Activated naive CD8-positive, alpha-beta T cell (primary cell): Measurements from ENCODE around the gene COL4A2.

Experiments
- H3K27ac Mint-ChIP-seq: one replicate; pipeline ENCODE4 v1.8.0; 2021; ENCODE audit warnings: mixed read lengths
- H3K27me3 Mint-ChIP-seq: one replicate; pipeline ENCODE4 v1.8.0; 2021; ENCODE audit warnings: mixed read lengths
- H3K36me3 Mint-ChIP-seq: one replicate; pipeline ENCODE4 v1.8.0; 2021; ENCODE audit warnings: mixed read lengths
- H3K4me1 Mint-ChIP-seq: one replicate; pipeline ENCODE4 v1.8.0; 2021; ENCODE audit warnings: low read depth, mixed read lengths
- H3K4me3 Mint-ChIP-seq: one replicate; pipeline ENCODE4 v1.8.0; 2021; ENCODE audit warnings: mild to moderate bottlenecking, mixed read lengths
- H3K9me3 Mint-ChIP-seq: one replicate; pipeline ENCODE4 v1.8.0; 2021; ENCODE audit warnings: low read depth, mixed read lengths

COL4A2 gene

GRCh38 chr13:110266983-110267382 lies 40.1 kb upstream of the COL4A2 start:
- Mint-ChIP-seq H3K9me3 (no peaks in the 10 kb centered on the region), H3K27me3 (peaks cover 13% of the 10 kb centered on the region), H3K27ac (no peak overlapping the region), H3K4me1 (no peaks in the 10 kb centered on the region), H3K4me3 (no peak overlapping the region), H3K36me3 (no peaks in the 10 kb centered on the region)

DNA sequence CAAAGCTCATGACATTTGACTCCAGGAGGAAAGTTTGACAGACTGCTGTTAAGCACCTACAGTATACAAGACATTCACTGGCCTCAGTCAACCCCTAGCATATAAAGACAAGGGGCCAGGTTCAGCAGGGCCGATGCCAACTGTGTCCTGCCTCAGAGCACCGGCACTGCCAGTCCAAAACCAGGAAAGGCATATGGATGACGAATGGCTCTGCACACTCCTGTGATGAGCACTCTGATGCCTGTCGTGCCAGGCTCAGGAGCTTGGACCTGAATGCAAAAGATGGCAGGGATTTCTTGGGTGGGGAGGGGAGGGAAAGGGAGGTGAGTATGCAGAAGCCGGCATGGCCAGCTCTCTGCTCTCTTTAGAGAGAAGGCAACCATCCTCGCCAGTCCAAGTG lies 39.0 kb upstream of the COL4A2 start:
- Mint-ChIP-seq H3K36me3 (no peaks in the 10 kb centered on the region), H3K4me1 (no peaks in the 10 kb centered on the region), H3K27ac (no peak overlapping the region), H3K27me3 (peaks cover 5% of the 10 kb centered on the region), H3K9me3 (no peaks in the 10 kb centered on the region), H3K4me3 (no peak overlapping the region)

GRCh38 chr13:110268576-110269185 lies 38.4 kb upstream of the COL4A2 start:
- Mint-ChIP-seq H3K36me3 (no peaks in the 10 kb centered on the region), H3K4me1 (no peaks in the 10 kb centered on the region), H3K27ac (no peak overlapping the region), H3K27me3 (peaks cover 5% of the 10 kb centered on the region), H3K9me3 (no peaks in the 10 kb centered on the region), H3K4me3 (no peak overlapping the region)

DNA sequence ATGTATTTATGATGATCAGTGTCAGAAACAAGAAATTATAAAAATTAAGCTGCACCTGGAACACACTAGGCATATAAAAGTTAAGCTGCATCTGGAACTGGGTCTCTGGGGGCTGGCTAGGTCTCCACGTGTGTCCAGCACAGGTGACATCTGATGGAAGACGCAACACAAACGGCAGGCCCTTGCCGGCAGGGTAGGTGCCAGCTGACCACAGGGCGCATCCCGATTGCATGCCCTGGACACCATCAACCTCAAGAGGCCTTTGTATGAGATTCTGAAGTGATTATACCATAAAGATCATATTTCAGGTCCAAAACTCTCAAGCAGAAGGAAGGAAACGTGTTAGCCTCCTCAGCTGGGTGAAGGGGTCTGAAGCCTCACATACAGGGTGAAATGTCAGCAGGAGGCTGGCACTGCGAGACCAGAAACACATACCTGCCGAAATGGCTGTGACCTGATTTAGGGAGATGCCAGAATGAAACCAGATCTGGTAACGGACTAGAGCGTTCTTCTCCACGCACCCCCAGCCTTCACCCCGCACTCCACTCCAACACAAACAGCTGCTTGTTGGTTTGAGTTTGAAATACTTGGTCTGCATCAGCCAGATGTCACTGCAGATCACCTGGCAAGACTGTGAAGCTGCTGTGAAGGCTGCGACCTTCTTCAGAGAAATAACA lies 37.4 kb upstream of the COL4A2 start:
- Mint-ChIP-seq H3K4me1 (no peaks in the 10 kb centered on the region), H3K36me3 (no peaks in the 10 kb centered on the region), H3K9me3 (no peaks in the 10 kb centered on the region), H3K27ac (no peak overlapping the region), H3K27me3 (peaks cover 4% of the 10 kb centered on the region), H3K4me3 (no peak overlapping the region)

DNA sequence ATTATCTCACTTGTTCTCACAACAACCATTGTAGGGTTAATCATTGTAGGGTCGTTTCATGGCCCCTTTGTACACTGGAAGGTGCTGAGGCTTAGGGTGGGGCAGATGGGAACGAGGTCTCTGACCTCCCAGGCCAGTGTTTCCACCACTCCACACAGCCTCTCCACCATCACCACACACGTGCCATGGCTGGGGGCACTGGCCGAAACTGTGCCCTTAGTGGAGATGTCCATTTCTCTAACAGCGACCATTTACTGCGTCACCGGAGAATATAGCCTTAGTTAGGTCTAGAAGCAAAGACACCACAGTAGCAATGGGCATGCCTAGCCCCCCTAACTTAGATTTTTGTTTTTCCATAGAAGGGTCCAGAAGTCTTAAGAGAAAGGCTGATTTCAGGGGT lies 36.6 kb upstream of the COL4A2 start:
- no peak overlapping the region for H3K4me3 Mint-ChIP-seq
- H3K36me3 Mint-ChIP-seq = no peaks in the 10 kb centered on the region
- H3K9me3 Mint-ChIP-seq = no peaks in the 10 kb centered on the region
- H3K27me3 Mint-ChIP-seq = no peaks in the 10 kb centered on the region
- H3K27ac Mint-ChIP-seq = no peak overlapping the region
- H3K4me1 Mint-ChIP-seq = no peaks in the 10 kb centered on the region

DNA sequence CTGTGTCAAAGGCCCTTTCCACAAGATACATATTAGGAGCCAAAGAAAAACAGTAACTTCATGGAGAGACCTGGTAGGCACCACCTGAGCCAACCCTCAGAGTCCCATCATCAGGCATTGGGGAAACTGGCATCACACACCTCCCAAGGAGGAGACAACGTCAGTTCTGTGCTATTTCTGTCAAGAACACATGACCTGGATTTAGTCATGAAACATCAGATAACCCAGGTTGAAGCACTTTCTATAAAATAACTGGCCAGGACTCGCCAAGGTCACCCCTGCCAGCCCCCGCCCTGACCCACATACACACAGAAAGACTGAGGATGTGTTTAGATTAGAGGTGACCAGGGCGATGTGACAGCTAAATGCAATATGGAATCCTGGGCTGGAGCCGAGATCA lies 35.8 kb upstream of the COL4A2 start:
- no peaks in the 10 kb centered on the region for H3K27me3 Mint-ChIP-seq
- H3K4me1 Mint-ChIP-seq = no peaks in the 10 kb centered on the region
- H3K36me3 Mint-ChIP-seq = no peaks in the 10 kb centered on the region
- H3K9me3 Mint-ChIP-seq = no peaks in the 10 kb centered on the region
- H3K27ac Mint-ChIP-seq = no peak overlapping the region
- H3K4me3 Mint-ChIP-seq = no peak overlapping the region

- H3K4me3 Mint-ChIP-seq = no peak overlapping the region
- no peaks in the 10 kb centered on the region for H3K36me3 Mint-ChIP-seq
- no peaks in the 10 kb centered on the region for H3K27me3 Mint-ChIP-seq
Observed at GRCh38 chr13:110272227-110272626, 34.9 kb upstream of the COL4A2 start.

GRCh38 chr13:110272651-110273050 lies 34.4 kb upstream of the COL4A2 start:
- Mint-ChIP-seq H3K36me3 (no peaks in the 10 kb centered on the region), H3K9me3 (no peaks in the 10 kb centered on the region), H3K4me3 (no peak overlapping the region)

More at GRCh38 chr13:110272227-110272626, 34.9 kb upstream of the COL4A2 start:
- Mint-ChIP-seq H3K4me1 (no peaks in the 10 kb centered on the region), H3K27ac (no peak overlapping the region), H3K9me3 (no peaks in the 10 kb centered on the region)

DNA sequence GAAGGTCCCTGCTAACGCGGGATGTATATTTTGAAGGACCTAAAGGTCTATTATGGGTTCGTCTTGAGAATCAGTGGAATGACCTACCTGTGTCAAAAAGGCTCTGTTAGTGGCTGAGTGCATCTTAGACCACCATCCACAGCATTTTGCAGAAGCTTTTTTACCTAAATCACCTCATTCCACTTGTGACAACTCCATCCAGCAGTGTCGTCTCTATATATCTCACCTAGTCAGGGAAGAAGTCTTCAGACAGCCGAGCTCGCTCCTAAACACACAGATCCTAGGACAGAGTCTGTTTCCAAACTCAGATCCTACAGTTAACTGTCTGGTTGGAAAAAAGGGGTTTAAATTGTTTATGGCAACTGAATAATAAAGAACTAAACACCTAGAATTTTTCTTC lies 33.8 kb upstream of the COL4A2 start:
- Mint-ChIP-seq H3K27ac (no peak overlapping the region), H3K9me3 (no peaks in the 10 kb centered on the region), H3K4me3 (no peak overlapping the region), H3K4me1 (no peaks in the 10 kb centered on the region), H3K36me3 (no peaks in the 10 kb centered on the region), H3K27me3 (no peaks in the 10 kb centered on the region)

More at GRCh38 chr13:110272651-110273050, 34.4 kb upstream of the COL4A2 start:
- Mint-ChIP-seq H3K4me1 (no peaks in the 10 kb centered on the region), H3K27me3 (no peaks in the 10 kb centered on the region), H3K27ac (no peak overlapping the region)

DNA sequence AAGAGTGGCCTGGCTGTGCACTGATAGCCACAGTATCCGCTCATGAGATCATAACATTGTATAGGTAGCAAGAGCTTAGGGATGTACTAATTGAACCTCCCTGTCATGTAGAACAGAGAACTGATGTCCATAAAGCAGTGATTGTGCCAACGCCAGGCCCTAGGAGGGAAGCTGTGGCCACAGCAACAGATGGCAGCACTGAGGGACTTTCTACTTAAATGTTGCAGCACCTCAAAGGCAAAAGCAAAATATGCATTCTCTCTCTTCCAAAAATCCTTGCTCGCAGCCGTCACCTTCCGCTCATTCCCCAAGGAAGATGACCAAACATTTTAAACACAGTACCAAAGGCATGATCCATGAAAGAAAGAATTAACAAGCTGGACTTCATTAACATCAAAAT lies 32.4 kb upstream of the COL4A2 start:
- Mint-ChIP-seq H3K27me3 (peaks cover 2% of the 10 kb centered on the region), H3K9me3 (no peaks in the 10 kb centered on the region), H3K36me3 (no peaks in the 10 kb centered on the region), H3K4me1 (no peaks in the 10 kb centered on the region), H3K4me3 (no peak overlapping the region), H3K27ac (no peak overlapping the region)

DNA sequence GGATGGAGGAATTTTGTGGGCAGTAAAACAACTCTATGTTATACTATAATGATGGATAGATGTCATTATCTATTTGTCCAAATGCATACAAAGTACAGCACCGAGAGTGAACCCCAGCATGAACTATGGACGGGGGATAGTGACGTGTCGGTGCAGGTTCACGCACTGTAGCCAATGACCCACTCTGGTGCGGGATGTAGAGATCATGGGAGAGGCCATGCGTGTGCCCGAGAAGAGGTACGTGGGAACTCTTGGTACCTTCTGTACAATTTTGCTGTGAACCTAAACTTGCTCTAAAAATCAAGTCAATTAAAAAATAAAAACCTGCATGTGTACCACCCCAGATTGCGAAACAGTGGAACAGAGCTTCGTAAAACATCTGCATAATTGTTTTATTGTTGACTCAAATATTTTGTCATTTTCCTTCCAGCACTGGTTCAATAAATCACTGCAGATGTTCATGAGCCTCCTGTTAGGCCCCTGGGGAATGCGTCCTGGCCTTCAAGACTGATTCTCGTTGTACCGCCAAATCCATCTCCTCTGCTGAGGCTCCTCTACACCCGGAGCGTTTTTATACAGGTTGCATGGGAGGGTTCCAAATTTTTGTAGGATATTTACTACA lies 31.0 kb upstream of the COL4A2 start:
- Mint-ChIP-seq H3K9me3 (no peaks in the 10 kb centered on the region), H3K27ac (no peak overlapping the region), H3K27me3 (peaks cover 2% of the 10 kb centered on the region), H3K4me1 (no peaks in the 10 kb centered on the region), H3K4me3 (no peak overlapping the region), H3K36me3 (no peaks in the 10 kb centered on the region)

DNA sequence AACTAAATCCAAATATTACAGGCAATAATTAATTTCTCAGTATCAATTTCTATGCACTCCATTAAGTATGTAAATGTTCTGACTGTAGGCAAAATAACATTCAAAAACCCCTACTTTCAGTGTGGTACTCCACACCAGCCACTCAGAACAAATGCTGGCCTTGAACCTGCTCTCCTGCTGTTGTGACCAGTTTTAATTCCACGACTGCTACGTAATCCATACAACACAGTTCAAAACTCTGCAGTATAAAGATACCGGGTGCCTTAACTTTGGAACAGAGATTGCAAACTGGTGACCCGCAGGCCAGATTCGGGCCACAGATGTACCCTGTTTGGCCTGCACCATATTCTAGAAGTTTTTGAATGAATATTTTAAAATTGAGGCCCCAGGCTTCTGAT lies 30.5 kb upstream of the COL4A2 start:
- Mint-ChIP-seq H3K27me3 (peaks cover 4% of the 10 kb centered on the region), H3K27ac (no peak overlapping the region), H3K9me3 (no peaks in the 10 kb centered on the region), H3K4me3 (no peak overlapping the region), H3K36me3 (no peaks in the 10 kb centered on the region), H3K4me1 (no peaks in the 10 kb centered on the region)

DNA sequence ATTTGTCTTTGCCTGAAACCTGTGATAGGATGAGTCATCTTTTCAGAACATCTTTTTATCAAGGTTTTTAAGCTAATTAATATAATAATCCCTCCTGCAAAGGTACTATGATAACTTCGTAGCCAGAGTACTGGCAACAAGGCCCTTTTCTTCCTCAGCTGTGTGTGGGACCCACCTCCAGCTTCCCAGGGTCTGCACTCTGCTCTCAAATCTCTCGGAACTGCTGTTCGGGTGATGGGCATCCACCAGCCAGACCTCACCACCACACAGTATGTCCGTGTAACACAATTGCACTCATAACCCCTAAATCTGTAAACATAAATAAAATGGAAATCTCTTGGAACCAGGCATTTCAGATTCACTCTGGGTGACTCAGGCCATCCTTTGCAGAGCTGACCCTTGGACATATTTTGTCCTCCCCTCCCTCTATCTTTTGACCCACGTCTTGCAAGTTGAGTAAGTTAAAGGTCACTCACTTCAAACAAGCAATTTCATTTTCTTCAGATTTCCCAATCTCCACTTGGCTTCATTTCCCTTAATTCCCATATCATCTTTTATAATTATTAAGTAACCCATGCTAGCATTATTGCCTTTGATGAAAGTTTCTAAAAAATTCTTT lies 29.6 kb upstream of the COL4A2 start:
- H3K36me3 Mint-ChIP-seq = no peaks in the 10 kb centered on the region
- H3K9me3 Mint-ChIP-seq = no peaks in the 10 kb centered on the region
- peaks cover 4% of the 10 kb centered on the region for H3K27me3 Mint-ChIP-seq
- no peak overlapping the region for H3K4me3 Mint-ChIP-seq
- no peak overlapping the region for H3K27ac Mint-ChIP-seq
- H3K4me1 Mint-ChIP-seq = no peaks in the 10 kb centered on the region

- Mint-ChIP-seq H3K4me3 (no peak overlapping the region), H3K27ac (no peak overlapping the region), H3K36me3 (no peaks in the 10 kb centered on the region), H3K9me3 (no peaks in the 10 kb centered on the region), H3K4me1 (no peaks in the 10 kb centered on the region), H3K27me3 (peaks cover 4% of the 10 kb centered on the region)
Observed at GRCh38 chr13:110278859-110279258, 28.2 kb upstream of the COL4A2 start.

DNA sequence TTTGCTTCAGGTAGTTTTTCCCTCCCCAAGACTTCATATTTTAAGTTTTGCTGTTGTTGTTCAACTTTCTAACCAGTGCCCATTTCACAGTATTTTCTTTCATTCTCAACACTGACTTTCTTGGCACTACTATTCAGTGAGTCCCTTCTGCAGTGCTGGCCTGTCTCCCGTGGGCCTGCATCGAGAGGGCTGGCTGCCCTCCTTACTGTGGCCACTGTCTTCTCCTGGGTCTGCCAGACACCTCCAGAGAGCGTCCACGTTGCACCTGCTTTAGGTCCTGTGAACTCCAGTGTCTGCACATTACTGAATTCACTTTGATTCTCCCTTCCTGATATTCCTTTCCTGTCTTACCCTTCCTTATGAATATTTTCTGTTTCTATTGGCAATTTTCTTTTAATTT lies 27.4 kb upstream of the COL4A2 start:
- Mint-ChIP-seq H3K27me3 (peaks cover 4% of the 10 kb centered on the region), H3K4me3 (no peak overlapping the region), H3K36me3 (no peaks in the 10 kb centered on the region), H3K27ac (no peak overlapping the region), H3K9me3 (no peaks in the 10 kb centered on the region), H3K4me1 (no peaks in the 10 kb centered on the region)
